GM04503 (cell line): ENCODE data around the gene APOC4.
"Not testable (repeated sequence)": the region's sequence is repeated elsewhere in the genome, so short reads cannot be mapped to it uniquely, and the experiment has no call there.

ENCODE experiments used
- DNase-seq: peaks from one replicate; pipeline ENCODE4 v3.0.0-alpha.2; 2012; ENCODE audit warnings: low read depth

APOC4 gene

DNA sequence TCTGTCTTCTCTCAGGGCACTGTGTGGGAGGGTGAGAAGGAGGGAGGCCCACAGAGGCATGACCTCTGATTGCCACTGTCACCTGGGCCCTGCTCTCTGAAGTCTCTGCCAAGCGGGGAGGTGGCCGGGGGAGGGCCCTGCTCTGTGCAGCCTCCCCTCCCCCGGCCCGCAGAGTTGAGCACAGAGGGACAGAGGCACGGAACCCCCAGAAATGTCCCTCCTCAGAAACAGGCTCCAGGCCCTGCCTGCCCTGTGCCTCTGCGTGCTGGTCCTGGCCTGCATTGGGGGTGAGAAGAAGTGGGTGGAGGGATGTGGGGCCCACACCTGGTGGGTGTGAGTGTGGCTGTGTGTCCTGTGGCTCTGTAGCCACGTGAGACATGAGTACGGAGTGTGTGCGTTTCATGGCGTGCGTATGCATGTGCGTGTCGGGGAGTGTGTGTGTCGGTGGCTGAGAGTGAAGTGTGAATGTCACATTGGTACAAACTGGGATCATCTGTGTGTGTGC, at the start of gene APOC4:
APOC4 (plus strand) TSS at position 171 of the 505 bp plus-strand sequence; CDS start at position 212, 41 bp downstream.
- DNase-seq = no peak

DNA sequence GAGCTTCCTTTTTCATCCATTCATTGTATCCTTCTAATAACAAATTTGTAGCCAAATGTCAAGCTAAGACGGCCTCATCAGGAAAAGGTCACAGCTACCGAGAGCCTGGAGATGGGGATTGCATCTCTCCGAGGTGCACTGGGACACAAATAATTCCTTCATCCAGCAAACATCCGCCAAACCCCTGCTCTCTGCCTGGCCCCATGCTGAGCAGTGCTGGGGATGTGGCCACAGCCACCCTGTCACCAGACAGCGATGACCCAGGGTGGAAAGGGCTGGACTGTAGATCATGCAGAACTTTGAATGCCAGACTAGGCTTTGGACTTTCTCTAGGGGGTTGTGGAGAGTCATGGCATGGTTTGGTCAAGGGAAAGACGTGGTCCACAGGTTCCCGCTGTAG, 49.1 kb upstream of the APOC4 start:
- DNase-seq = no peak

DNA sequence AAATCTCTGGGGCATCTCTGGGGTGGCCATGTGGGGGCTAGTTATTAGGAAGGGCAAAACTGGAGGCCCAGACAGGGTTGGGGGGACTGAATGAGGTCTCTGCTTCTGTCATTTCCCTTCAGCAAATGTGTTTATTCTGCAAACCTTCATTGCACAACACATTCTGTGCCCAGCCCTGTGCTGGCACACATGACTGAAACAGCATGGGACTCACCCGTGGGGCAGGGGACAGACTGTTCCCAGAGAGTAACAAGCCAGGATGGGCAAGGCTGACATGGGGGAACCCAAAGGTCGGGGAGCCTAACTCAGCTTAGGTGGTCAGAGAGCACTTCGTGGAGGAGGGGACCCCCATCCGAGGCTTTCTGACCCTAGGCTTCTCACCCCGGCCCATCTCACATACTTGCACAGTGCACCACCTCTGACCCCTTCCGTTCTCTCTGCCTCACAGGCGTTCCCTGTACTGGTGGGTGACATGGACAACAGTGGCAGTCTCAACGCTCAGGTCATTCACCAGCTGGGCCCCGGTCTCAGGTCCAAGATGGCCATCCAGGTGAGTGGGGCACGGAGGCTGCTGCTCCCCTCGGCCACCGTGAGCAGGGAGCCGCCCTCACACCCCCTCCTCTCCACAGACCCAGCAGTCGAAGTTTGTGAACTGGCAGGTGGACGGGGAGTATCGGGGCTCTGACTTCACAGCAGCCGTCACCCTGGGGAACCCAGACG, 48.5 kb upstream of the APOC4 start:
- DNase-seq = no peak

DNA sequence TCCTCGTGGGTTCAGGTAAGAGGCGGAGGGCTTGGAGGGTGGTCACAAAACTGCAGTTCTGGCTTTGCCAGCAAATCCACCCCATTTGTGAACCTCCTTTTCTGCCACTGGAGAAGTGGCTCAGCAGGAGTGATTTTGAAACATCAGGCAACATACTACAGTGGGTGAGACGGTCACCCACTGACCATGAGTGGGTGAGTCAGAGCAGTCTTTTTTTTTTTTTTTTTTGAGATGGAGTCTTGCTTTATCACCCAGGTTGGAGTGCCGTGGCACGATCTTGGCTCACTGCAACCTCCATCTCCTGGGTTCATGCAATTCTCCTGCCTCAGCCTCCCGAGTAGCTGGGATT, 48.0 kb upstream of the APOC4 start:
- no peak for DNase-seq

DNA sequence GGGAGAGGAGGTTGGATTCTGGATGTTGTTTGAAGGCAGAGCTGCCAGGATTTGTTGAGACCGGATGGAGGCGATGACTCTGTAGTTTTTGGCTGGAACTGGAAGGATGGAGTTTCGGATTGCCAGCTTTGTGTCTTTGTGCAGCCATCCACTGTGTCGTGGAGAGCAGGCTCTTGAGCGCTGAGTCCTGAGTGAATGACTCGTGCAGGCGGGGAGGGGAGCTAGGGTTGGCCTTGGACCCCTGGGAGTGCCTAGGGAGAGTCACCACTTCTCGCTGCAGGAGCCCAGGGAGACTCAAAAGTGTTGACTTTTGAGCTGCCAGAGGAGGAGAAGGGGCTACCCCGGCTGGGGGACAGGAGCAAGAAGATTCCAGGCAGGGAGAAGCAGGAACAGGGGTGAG, 47.1 kb upstream of the APOC4 start:
- DNase-seq = no peak

GRCh38 chr19:44897835-44898234, 44.2 kb upstream of the APOC4 start:
- DNase-seq = no peak

- no peak for DNase-seq
Observed at GRCh38 chr19:44900328-44901244, 41.5 kb upstream of the APOC4 start.

GRCh38 chr19:44903216-44903601, 38.8 kb upstream of the APOC4 start:
- no peak for DNase-seq

DNA sequence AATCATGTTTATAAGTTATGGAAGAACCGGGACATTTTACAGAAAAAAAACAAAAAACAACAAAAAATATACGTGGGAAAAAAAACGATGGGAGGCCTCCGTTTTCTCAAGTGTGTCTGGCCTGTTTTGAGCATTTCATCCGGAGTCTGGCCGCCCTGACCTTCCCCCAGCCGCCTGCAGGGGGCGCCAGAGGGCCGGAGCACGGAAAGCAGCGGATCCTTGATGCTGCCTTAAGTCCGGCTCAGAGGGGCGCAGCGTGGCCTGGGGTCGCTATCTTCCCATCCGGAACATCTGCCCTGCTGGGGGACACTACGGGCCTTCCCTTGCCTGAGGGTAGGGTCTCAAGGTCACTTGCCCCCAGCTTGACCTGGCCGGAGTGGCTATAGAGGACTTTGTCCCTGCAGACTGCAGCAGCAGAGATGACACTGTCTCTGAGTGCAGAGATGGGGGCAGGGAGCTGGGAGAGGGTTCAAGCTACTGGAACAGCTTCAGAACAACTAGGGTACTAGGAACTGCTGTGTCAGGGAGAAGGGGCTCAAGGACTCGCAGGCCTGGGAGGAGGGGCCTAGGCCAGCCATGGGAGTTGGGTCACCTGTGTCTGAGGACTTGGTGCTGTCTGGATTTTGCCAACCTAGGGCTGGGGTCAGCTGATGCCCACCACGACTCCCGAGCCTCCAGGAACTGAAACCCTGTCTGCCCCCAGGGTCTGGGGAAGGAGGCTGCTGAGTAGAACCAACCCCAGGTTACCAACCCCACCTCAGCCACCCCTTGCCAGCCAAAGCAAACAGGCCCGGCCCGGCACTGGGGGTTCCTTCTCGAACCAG, 38.2 kb upstream of the APOC4 start:
- DNase-seq = no peak

- DNase-seq = no peak
Observed at GRCh38 chr19:44904426-44904994, 37.5 kb upstream of the APOC4 start.

DNA sequence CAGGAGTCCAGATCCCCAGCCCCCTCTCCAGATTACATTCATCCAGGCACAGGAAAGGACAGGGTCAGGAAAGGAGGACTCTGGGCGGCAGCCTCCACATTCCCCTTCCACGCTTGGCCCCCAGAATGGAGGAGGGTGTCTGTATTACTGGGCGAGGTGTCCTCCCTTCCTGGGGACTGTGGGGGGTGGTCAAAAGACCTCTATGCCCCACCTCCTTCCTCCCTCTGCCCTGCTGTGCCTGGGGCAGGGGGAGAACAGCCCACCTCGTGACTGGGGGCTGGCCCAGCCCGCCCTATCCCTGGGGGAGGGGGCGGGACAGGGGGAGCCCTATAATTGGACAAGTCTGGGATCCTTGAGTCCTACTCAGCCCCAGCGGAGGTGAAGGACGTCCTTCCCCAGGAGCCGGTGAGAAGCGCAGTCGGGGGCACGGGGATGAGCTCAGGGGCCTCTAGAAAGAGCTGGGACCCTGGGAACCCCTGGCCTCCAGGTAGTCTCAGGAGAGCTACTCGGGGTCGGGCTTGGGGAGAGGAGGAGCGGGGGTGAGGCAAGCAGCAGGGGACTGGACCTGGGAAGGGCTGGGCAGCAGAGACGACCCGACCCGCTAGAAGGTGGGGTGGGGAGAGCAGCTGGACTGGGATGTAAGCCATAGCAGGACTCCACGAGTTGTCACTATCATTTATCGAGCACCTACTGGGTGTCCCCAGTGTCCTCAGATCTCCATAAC, 36.4 kb upstream of the APOC4 start, which contains the start of gene APOE:
APOE (plus strand) TSS at position 360 of the 724 bp plus-strand sequence. CDS start 829 bp downstream, outside the sequence.
- no peak for DNase-seq

GRCh38 chr19:44907613-44908012, 34.4 kb upstream of the APOC4 start:
- DNase-seq = no peak

GRCh38 chr19:44908074-44908835, 33.8 kb upstream of the APOC4 start:
- DNase-seq = no peak

DNA sequence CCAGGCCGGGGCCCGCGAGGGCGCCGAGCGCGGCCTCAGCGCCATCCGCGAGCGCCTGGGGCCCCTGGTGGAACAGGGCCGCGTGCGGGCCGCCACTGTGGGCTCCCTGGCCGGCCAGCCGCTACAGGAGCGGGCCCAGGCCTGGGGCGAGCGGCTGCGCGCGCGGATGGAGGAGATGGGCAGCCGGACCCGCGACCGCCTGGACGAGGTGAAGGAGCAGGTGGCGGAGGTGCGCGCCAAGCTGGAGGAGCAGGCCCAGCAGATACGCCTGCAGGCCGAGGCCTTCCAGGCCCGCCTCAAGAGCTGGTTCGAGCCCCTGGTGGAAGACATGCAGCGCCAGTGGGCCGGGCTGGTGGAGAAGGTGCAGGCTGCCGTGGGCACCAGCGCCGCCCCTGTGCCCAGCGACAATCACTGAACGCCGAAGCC, 33.2 kb upstream of the APOC4 start:
- DNase-seq = no peak

DNA sequence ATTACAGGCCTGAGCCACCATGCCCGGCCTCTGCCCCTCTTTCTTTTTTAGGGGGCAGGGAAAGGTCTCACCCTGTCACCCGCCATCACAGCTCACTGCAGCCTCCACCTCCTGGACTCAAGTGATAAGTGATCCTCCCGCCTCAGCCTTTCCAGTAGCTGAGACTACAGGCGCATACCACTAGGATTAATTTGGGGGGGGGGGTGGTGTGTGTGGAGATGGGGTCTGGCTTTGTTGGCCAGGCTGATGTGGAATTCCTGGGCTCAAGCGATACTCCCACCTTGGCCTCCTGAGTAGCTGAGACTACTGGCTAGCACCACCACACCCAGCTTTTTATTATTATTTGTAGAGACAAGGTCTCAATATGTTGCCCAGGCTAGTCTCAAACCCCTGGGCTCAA, 32.3 kb upstream of the APOC4 start:
- no peak for DNase-seq

DNA sequence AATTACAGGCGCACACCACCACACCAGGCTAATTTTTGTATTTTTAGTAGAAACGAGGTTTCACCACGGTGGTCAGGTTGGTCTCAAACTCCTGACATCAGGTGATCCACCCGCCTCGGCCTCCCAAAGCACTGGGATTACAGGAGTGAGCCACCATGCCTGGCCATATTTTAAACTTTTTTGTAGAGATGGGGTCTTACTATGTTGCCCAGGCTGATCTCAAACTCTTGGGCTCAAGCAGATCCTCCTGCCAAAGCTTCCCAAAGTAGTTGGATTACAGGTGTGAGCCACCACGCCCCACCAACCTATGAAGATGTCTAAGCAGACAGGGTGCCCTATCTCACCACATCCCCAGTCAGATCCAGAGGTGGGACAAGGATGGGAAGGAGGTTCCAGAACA, 30.1 kb upstream of the APOC4 start:
- DNase-seq = not testable (repeated sequence)

GRCh38 chr19:44912854-44913253, 29.2 kb upstream of the APOC4 start:
- no peak for DNase-seq

DNA sequence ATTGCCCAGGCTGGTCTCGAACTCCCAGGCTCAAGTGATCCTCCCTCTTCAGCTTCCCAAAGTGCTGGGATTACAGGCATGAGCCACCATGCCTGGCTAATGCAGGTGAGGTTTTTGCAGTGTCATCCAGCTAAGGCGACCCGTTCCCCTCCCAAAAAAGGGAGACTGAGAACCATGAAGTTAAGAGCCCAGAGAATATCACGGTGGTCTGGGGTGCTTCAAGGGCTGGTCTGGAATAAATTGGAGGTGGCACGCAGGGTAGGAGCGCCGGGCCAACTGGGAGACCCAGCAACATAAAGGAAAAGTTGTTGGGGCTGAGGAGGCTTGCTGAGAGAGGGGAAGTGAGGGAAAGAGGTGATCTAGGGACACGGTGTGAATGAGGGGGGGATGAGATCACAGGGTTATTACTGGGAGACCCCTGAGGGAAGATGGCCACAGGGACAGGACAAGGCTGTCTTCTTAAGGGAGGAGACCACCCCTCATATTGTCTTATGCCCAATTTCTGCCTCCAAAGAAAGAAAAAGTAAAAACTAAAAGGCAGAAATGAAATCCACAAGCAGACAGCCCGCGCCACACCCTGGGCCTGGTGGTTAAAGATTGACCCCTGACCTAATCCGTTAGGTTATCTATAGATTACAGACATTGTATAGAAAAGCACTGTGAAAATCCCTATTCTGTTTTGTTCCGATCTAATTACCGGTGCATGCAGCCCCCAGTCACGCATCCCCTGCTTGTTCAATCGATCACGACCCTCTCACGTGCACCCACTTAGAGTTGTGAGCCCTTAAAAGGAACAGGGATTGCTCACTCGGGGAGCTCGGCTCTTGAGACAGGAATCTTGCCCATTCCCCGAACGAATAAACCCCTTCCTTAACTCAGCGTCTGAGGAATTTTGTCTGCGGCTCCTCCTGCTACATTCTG, 28.3 kb upstream of the APOC4 start:
- not testable (repeated sequence) for DNase-seq
